Pancreas (tissue), 10 donors: Measurements from ENCODE around the gene NDUFV2. TPM values are rescaled to one million over a fixed set of nuclear protein-coding genes. Genes with fewer than 3 reads are reported as not detected.

Source experiments
- ATAC-seq, 4 donors: fragments of 200-7000 bp; cut with Tn5 transposase; one replicate each; pipeline versions ENCODE4 v1.8.0 to v1.9.1; 2020; ENCODE audit warnings: mild to moderate bottlenecking in 4 of 4, moderate library complexity in 4 of 4
- DNase-seq, 6 donors: peaks; one replicate each; pipeline ENCODE4 v3.0.0-alpha.2; 2020
- FAIRE-seq: peaks from 2 replicates; lab custom pipeline; 2012; peaks lifted over from hg19 to GRCh38; lab: Jason Lieb, UNC
- H3K27ac ChIP-seq, 4 donors: fragments of 200-600 bp; sonication (generic); 1 replicate in 3 of 4; 2 replicates in 1 of 4; pipeline versions ENCODE4 v1.5.0 to v1.8.0; 2020
- H3K27me3 ChIP-seq, 4 donors: fragments of 200-600 bp; one replicate each; pipeline ENCODE4 v1.8.0; 2021
- H3K36me3 ChIP-seq, 3 donors: fragments of 200-600 bp; sonication (generic) in 1 of 3; one replicate each; pipeline versions ENCODE4 v1.5.0 to v1.8.0; 2020 to 2021
- H3K4me1 ChIP-seq, 3 donors: fragments of 200-600 bp; one replicate each; pipeline ENCODE4 v1.8.0; 2021
- H3K4me3 ChIP-seq, 4 donors: fragments of 200-600 bp; sonication (generic) in 2 of 4; one replicate each; pipeline versions ENCODE4 v1.5.0 to v1.8.0; 2020 to 2021
- H3K9me3 ChIP-seq, 4 donors: fragments of 200-600 bp; one replicate each; pipeline ENCODE4 v1.8.0; 2021
- CTCF ChIP-seq, 4 donors: fragments of 200-600 bp; sonication (generic) in 3 of 4; IDR thresholded peaks; one replicate each; pipeline versions ENCODE4 v1.5.0 to v1.8.0; 2021; ENCODE audit warnings: antibody characterized with exemption in 4 of 4
- WGBS, 2 donors: extraction: QIAGEN DNeasy Blood & Tissue Kit; methylation state at CpG; one replicate each; pipeline ENCODE4 v1.1.7; 2013; 5-methylcytosine and 5-hydroxymethylcytosine counted together
- intact Hi-C, 3 donors: fragments of 100-400 bp; cut with DNase I; formaldehyde crosslinking; loops; one replicate each; pipeline versions ENCODE4 v1.11.1 to v1.14.2; 2022
- polyA plus RNA-seq, 2 donors: library from polyadenylated mRNA; stranded (reverse); fragments of 200-250 nt; gene quantifications; one replicate each; pipeline ENCODE4 v1.2.3, GENCODE V29; 2013
- total RNA-seq, 6 donors: library from RNA; stranded (reverse); fragmentation: NEBNext Ultra II Directional in 4 of 6; extraction: Animal tissue kit (Norgen Biotek cat#: 25700) in 4 of 6; gene quantifications; one replicate each; pipeline versions ENCODE4 v1.2.1 to v1.2.4, GENCODE V29; 2021 to 2023
- donor health status: healthy with polysubstance abuse.
- donor health status: DM: no; HTN: no; CAD: no; lungs with moderate emphysema.
- donor health status: DM: no; HTN: no; CAD: no.
- donor health status: control.
- donor health status: control.
- donor health status: Bipolar disorder and iron deficiency.
- donor health status: DM: yes; HTN: yes; CAD: no.
- donor health status: DM: no; HTN: no; CAD: no.
- donor health status: DM: no; HTN: no; CAD: no.
- donor health status: DM: yes; HTN: yes; CAD: no.

Gene NDUFV2
- total and polyA plus RNA-seq, 8 donors, result 48.1 to 115 (median 62.5) TPM

- TF ChIP-seq CTCF (IDR thresholded peaks at IDR 0.05), result no peak
- Histone ChIP-seq H3K9me3 (no peaks in the 10 kb centered on the region), H3K27ac (no peak overlapping the region), H3K27me3 (no peaks in the 10 kb centered on the region), H3K36me3 (no peaks in the 10 kb centered on the region), H3K4me1 (no peaks in the 10 kb centered on the region), H3K4me3 (no peak overlapping the region)
- FAIRE-seq (no peak), ATAC-seq (no peak), DNase-seq (no peak)
- WGBS, 2 donors, result 88 to 95% methylated on average over 4 of the region's 4 CpGs
- intact Hi-C loops, result no loop called here
Measured at GRCh38 chr18:9172506-9173127, 70.1 kb downstream of the NDUFV2 start.

DNA sequence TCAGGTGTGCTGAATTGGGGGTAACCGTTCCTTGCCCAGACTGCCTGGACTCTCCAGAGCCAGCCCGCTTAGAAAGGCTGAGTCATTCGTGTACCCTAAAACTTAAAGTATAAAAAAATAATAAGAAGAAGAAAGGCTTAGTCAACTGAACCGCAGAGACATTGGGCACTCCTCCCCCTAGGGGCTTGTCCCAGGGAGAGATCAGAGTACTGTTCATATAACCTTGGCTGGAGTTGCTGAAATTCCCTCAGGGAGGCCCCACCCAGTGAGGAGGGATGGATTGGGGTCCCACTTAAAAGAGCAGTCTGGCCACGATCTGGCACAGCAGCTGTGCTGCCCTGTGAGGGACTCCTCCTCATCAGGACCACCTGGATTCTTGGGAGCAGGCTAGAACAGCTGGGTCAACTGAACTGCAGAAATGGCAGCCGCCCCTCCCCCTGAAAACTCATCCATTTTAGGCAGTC lies 71.3 kb downstream of the NDUFV2 start:
- peak in 2 of 4 donors; percentile 11 to 15 for ATAC-seq
- Histone ChIP-seq H3K4me1 (no peaks in the 10 kb centered on the region), H3K4me3 (no peak overlapping the region), H3K36me3 (no peaks in the 10 kb centered on the region), H3K27me3 (no peaks in the 10 kb centered on the region), H3K9me3 (no peaks in the 10 kb centered on the region), H3K27ac (no peak overlapping the region)
- no peak for FAIRE-seq
- 92 to 97% methylated on average over 6 of the region's 6 CpGs for whole genome bisulfite sequencing, 2 donors
- no peak for TF ChIP-seq CTCF (IDR thresholded peaks at IDR 0.05)
- no peak for DNase-seq
- intact Hi-C loops, result no loop called here

DNA sequence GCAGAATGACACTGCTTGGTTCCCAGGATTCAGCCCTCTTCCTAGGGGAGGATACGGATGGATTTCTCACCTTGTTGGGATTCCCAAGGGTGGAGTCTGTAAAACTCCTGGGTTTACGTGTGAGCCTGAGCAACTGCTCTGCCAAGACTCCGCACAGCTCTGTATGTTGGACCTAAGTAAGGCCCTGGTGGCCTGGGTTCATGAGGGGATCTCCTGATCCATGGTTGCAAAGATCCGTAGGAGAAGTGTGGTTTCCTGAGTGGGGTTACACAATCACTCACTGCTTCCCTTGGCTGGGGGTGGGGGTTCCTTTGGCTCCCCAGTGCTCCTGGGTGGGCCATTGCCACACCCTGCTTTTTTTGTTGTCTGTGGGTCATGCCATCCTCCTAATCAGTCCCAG lies 71.8 kb downstream of the NDUFV2 start:
- no peak overlapping the region for H3K27ac ChIP-seq
- 93 to 97% methylated on average over 4 of the region's 4 CpGs for WGBS, 2 donors
- ATAC-seq (peak in 2 of 4 donors; percentile 12 to 41), FAIRE-seq (no peak), DNase-seq (no peak)
- H3K4me1 ChIP-seq, result no peaks in the 10 kb centered on the region
- no peak for TF ChIP-seq CTCF (IDR thresholded peaks at IDR 0.05)
- intact Hi-C loops, result no loop called here
- no peak overlapping the region for H3K4me3 ChIP-seq
- H3K27me3 ChIP-seq, result no peaks in the 10 kb centered on the region
- H3K9me3 ChIP-seq, result no peaks in the 10 kb centered on the region
- no peaks in the 10 kb centered on the region for H3K36me3 ChIP-seq

DNA sequence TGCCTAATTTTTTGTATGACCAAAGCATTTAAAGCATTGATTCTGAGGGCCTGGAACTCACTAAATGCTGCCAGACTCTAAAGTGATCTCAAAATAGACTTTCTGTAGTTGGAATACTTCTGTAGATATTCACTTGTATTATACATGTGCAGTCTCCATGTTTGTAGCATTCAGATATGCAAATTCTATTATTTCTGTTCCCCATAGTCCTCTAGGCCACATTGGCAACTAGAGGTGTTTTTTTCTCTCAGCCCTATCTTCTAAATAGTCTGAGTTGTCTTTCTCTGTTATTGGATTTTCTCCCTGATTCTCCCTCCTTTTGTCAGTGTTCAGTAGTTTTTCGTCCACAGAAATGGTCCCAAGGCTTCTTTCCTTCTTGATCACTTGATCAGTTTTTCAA lies 72.6 kb downstream of the NDUFV2 start:
- Histone ChIP-seq H3K27ac (no peak overlapping the region), H3K36me3 (no peaks in the 10 kb centered on the region), H3K4me1 (no peaks in the 10 kb centered on the region), H3K4me3 (no peak overlapping the region), H3K27me3 (no peaks in the 10 kb centered on the region), H3K9me3 (no peaks in the 10 kb centered on the region)
- 92 to 96% methylated on average over 1 of the region's 1 CpG for WGBS, 2 donors
- ATAC-seq, result no peak
- no peak for TF ChIP-seq CTCF (IDR thresholded peaks at IDR 0.05)
- no peak for FAIRE-seq
- DNase-seq, result no peak
- intact Hi-C loops, result no loop called here

DNA sequence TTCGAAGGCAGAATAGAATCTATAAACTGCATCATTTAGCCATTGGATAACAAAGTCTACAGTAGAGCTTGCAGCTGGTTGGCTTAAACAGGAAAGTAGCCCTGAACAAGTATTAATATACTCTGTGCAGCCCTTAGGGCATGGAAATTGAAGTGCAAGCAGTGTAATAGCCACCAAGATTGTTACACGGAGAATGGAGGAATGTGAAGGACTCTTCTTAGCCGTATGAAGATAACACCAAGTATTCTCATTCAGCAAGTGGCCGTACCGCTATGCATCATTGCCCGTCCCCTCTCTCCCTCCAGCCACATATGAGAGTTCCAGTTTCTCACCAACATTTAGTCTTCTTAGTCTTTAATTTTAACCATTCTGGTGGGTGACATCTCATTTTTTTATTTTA lies 74.5 kb downstream of the NDUFV2 start:
- no peaks in the 10 kb centered on the region for H3K4me1 ChIP-seq
- no peaks in the 10 kb centered on the region for H3K27me3 ChIP-seq
- H3K9me3 ChIP-seq, result no peaks in the 10 kb centered on the region
- 79 to 94% methylated on average over 6 of the region's 6 CpGs for WGBS, 2 donors
- no peak for FAIRE-seq
- peak in 1 of 4 donors; percentile 17 for ATAC-seq
- no peak overlapping the region for H3K27ac ChIP-seq
- no peak for TF ChIP-seq CTCF (IDR thresholded peaks at IDR 0.05)
- H3K36me3 ChIP-seq, result no peaks in the 10 kb centered on the region
- intact Hi-C loops, result no loop called here
- DNase-seq, result no peak
- H3K4me3 ChIP-seq, result no peak overlapping the region
